Occipital lobe (tissue), 2 donors: ENCODE results near the gene BLACAT1. TPM values are rescaled to one million over a fixed set of nuclear protein-coding genes. Genes with fewer than 3 reads are reported as not detected.
"Not testable (repeated sequence)": the region's sequence is repeated elsewhere in the genome, so short reads cannot be mapped to it uniquely, and the experiment has no call there.

Experiments
- DNase-seq: peaks from one replicate; lab custom pipeline; 2025; lab: John Stamatoyannopoulos, UW
- total RNA-seq: library from RNA; depleted of rRNA; stranded (reverse); fragments of >200 nt; gene quantifications from one replicate; pipeline ENCODE4 v1.2.3, GENCODE V29; 2014

Gene BLACAT1
- total RNA-seq, 1 donor from 2014 or later, result 0.94 TPM

- peak; percentile 43 for DNase-seq
Measured at GRCh38 chr1:205484985-205485967, 29.4 kb upstream of the BLACAT1 start.

GRCh38 chr1:205483372-205483771 is 27.5 kb upstream of the BLACAT1 start:
- DNase-seq, result no peak

GRCh38 chr1:205482587-205482986 is 26.7 kb upstream of the BLACAT1 start:
- DNase-seq, result not testable (repeated sequence)

- DNase-seq, result no peak
Measured at GRCh38 chr1:205481629-205482151, 25.8 kb upstream of the BLACAT1 start.

- no peak for DNase-seq
Measured at GRCh38 chr1:205481218-205481617, 25.4 kb upstream of the BLACAT1 start.

- no peak for DNase-seq
Measured at GRCh38 chr1:205480349-205480985, 24.6 kb upstream of the BLACAT1 start.

- not testable (repeated sequence) for DNase-seq
Measured at GRCh38 chr1:205478985-205479384, 23.1 kb upstream of the BLACAT1 start.

GRCh38 chr1:205477759-205478247 is 22.0 kb upstream of the BLACAT1 start:
- DNase-seq, result no peak

- DNase-seq, result no peak
Measured at GRCh38 chr1:205477121-205477758, 21.4 kb upstream of the BLACAT1 start.

GRCh38 chr1:205476648-205477047 is 20.8 kb upstream of the BLACAT1 start:
- no peak for DNase-seq

- no peak for DNase-seq
Measured at GRCh38 chr1:205475855-205476254, 20.0 kb upstream of the BLACAT1 start.

- DNase-seq, result no peak
Measured at GRCh38 chr1:205474571-205474970, 18.7 kb upstream of the BLACAT1 start.

GRCh38 chr1:205473966-205474365 is 18.1 kb upstream of the BLACAT1 start:
- no peak for DNase-seq

GRCh38 chr1:205473475-205473874 is 17.6 kb upstream of the BLACAT1 start:
- DNase-seq, result no peak

- DNase-seq, result no peak
Measured at GRCh38 chr1:205472737-205473441, 17.0 kb upstream of the BLACAT1 start.

- no peak for DNase-seq
Measured at GRCh38 chr1:205470131-205470530, 14.3 kb upstream of the BLACAT1 start.

GRCh38 chr1:205466595-205467220 is 10.9 kb upstream of the BLACAT1 start:
- no peak for DNase-seq

GRCh38 chr1:205465392-205465791 is 9.5 kb upstream of the BLACAT1 start:
- no peak for DNase-seq

GRCh38 chr1:205458777-205459566 is 3.1 kb upstream of the BLACAT1 start:
- no peak for DNase-seq
